A673 (cell line): ENCODE results near the gene POP4.

Source experiments
- CTCF ChIP-seq: fragments of 300-800, 200-600 bp; sonication (generic); conservative IDR thresholded peaks from 2 replicates; pipeline ENCODE4 v1.5.1; 2017; ENCODE audit warnings: low read depth, mild to moderate bottlenecking, antibody characterized with exemption, low read length, moderate library complexity, mixed read lengths
- EZH2 ChIP-seq: fragments of 200-600 bp; sonication (generic); IDR thresholded peaks from 2 replicates; pipeline ENCODE4 v1.6.1; 2017; ENCODE audit warnings: borderline replicate concordance, low read depth, mild to moderate bottlenecking, mixed read lengths, antibody characterized with exemption, low read length; ENCODE audit not compliant: poor library complexity, severe bottlenecking

GRCh38 chr19:29587518-29587986 is 18.5 kb upstream of the POP4 start:
- TF ChIP-seq CTCF (no peak), EZH2 (no peak)
